CD4-positive, CD25-positive, alpha-beta regulatory T cell (primary cell): ENCODE measurements around the gene ZDHHC13. TPM values are rescaled to one million over a fixed set of nuclear protein-coding genes. Genes with fewer than 3 reads are reported as not detected.

Experiments used
- polyA plus RNA-seq, 4 donors: library from polyadenylated mRNA; unstranded; fragments of 300-500 nt; fragmentation: Illumina TruSeq; gene quantifications; one replicate each; pipeline ENCODE4 v1.2.3, GENCODE V29; 2021
- total RNA-seq: library from RNA; stranded (reverse); gene quantifications from one replicate; pipeline ENCODE4 v1.2.3, GENCODE V29; 2022

The ZDHHC13 gene
- total and polyA plus RNA-seq, 5 donors from 2014 or later: 9.6 to 21.0 (median 16.2) TPM

Other genes with a start within 250 kb of the ZDHHC13 start
- not detected for gene MRGPRX1, start 177.8 kb upstream of the ZDHHC13 start, total RNA-seq
- not detected for gene MRGPRX1, start 177.8 kb upstream of the ZDHHC13 start, polyA plus RNA-seq
- gene MRGPRX2, start 56.5 kb upstream of the ZDHHC13 start, total RNA-seq: not detected
- gene MRGPRX2, start 56.5 kb upstream of the ZDHHC13 start, polyA plus RNA-seq: not detected
- gene CSRP3, start 84.8 kb downstream of the ZDHHC13 start, total RNA-seq: not detected
- gene CSRP3, start 84.8 kb downstream of the ZDHHC13 start, polyA plus RNA-seq: not detected
- gene E2F8, start 123.8 kb downstream of the ZDHHC13 start, total RNA-seq: 0.35 TPM
- under 1 TPM in 2 of 4 donors, not detected in 2; 0.25 to 0.33 TPM for gene E2F8, start 123.8 kb downstream of the ZDHHC13 start, polyA plus RNA-seq